Neural progenitor cell (in vitro differentiated cells): Measurements from ENCODE around the gene EXOC4.

Source experiments
- EZH2 ChIP-seq: fragments of 200-600 bp; sonication (generic); IDR thresholded peaks from 2 replicates; pipeline ENCODE4 v1.6.1; 2017; ENCODE audit warnings: antibody characterized with exemption, mild to moderate bottlenecking, moderate library complexity
- TF ChIP-seq, protein P1 (sequence below): fragments of 200-600 bp; sonication (generic); IDR thresholded peaks from 2 replicates; pipeline ENCODE4 v1.5.1; 2017; ENCODE audit warnings: antibody characterized with exemption, mild to moderate bottlenecking

DNA sequence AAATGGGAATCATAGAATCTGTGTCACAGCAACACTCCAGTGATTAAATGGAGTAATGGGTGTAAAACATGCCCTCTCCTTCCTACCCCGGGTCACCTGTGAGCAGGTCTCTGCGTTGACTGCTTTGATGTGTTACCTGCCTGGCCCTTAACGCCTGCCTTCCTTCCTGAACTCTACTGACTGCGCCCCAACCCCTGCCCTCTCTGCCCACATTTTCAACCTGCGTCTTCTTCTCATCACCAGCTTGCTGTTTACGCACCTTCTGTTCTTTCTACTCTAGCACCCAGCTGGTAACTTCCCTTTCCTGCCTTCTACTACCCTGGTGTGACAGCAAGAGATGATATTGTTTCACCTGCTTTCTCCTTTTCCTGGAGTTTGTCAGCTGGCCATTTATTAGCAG lies 571.3 kb downstream of the EXOC4 start:
- TF ChIP-seq, protein P1, sequence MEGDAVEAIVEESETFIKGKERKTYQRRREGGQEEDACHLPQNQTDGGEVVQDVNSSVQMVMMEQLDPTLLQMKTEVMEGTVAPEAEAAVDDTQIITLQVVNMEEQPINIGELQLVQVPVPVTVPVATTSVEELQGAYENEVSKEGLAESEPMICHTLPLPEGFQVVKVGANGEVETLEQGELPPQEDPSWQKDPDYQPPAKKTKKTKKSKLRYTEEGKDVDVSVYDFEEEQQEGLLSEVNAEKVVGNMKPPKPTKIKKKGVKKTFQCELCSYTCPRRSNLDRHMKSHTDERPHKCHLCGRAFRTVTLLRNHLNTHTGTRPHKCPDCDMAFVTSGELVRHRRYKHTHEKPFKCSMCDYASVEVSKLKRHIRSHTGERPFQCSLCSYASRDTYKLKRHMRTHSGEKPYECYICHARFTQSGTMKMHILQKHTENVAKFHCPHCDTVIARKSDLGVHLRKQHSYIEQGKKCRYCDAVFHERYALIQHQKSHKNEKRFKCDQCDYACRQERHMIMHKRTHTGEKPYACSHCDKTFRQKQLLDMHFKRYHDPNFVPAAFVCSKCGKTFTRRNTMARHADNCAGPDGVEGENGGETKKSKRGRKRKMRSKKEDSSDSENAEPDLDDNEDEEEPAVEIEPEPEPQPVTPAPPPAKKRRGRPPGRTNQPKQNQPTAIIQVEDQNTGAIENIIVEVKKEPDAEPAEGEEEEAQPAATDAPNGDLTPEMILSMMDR = no peak
- TF ChIP-seq EZH2 = no peak
